GM12865 (cell line): ENCODE data around the gene TPP1.

Experiments used
- DNase-seq: peaks from one replicate; pipeline ENCODE4 v3.0.0; 2010; ENCODE audit warnings: low read depth
- H3K4me3 ChIP-seq: 2 replicates; pipeline ENCODE4 v1.5.1; 2011; ENCODE audit warnings: mild to moderate bottlenecking, low read depth, low read length, control low read depth
- CTCF ChIP-seq: IDR thresholded peaks from 2 replicates; pipeline ENCODE4 v1.5.1; 2011; ENCODE audit warnings: low read length, control low read depth, low read depth, inconsistent platforms; ENCODE audit not compliant: insufficient read depth; ENCODE audit errors: missing control alignments

TPP1 gene

GRCh38 chr11:6563121-6563619, 56.1 kb downstream of the TPP1 start:
- TF ChIP-seq CTCF: no peak
- no peak overlapping the region for H3K4me3 ChIP-seq
- no peak for DNase-seq
